GM21390 (cell line): Measurements from ENCODE around the gene OCA2.
"Not testable (repeated sequence)": the region's sequence is repeated elsewhere in the genome, so short reads cannot be mapped to it uniquely, and the experiment has no call there.

ENCODE experiments used
- ATAC-seq: cut with Tn5 transposase; IDR thresholded peaks from one replicate; pipeline ENCODE4 v1.9.1; 2021; ENCODE audit not compliant: unreplicated experiment

The OCA2 gene

GRCh38 chr15:28121577-28121976 lies 22.5 kb upstream of the OCA2 start:
- not testable (repeated sequence) for ATAC-seq

DNA sequence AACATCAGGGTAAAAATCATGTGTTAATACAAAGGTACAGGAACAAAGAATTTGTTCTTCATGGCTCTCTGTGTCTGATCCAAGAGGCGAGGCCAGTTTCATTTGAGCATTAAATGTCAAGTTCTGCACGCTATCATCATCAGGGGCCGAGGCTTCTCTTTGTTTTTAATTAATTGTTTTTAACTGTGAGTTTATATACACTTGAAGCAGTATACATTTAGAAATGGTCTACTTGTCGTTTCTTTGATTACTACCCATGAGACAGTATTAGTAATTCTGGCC lies 21.2 kb upstream of the OCA2 start:
- no peak for ATAC-seq

DNA sequence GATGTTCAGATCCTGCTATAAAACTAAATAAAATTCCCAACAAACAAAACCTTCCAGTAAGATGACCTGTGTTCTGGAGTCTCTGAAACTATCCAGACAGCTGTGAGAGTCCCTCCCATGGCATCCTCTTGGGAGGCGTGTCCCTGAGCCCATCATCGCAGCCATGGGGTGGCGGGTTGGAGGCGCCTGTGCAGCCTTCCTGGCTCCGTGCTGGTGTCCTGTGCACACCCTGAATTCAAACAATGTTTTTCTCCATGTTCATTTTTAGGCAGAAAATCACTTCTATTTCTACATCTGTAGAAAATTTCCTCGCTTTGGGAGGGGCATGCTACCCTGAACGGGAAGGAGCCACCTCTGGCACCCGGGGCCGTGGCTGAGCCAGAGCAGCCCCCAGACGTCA lies 19.4 kb upstream of the OCA2 start:
- ATAC-seq, result no peak

DNA sequence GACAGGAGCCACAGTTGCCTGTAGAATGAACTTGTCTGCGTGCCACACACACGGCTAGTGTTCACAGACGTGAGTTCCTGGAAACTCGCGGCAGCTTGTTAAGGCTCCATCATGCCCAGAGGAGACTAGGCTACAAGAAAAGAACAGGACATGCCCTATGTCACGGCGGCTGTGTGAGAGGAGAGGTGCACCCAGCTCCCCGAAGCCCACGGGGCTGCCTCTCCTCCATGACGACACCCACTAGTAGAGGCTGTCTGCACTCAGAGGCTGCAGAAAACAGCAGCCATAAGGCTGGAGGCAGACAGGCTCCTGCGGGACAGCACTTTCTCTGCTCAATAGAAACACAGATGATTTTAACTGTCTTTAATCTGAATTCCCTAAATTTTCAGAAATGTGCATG lies 19.0 kb upstream of the OCA2 start:
- no peak for ATAC-seq

DNA sequence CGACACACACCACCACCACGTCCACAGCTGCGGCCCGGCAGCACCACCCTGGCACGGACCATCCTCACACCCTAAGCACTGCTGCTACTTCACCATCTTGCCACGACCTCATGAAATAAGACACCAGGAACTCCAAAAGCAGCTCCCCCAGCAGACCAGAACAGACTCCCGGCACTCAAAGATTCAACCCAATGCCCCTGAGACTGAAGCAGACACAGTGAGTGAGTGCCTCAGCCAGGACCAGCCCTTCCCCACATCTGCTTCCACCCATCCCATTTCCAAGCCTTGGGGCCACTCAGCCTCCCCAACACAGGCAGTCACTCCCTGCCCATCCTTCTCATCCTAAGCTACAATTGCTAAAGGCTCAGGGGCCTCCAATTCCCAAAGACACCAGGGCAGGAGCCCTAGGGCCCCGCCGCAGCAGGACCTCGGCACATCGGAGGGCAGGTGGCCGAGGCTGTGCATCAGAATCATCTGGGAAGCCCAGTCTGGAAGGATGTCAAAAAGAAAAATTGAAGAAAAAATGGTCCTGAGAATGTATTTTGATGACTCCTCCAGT lies 18.4 kb upstream of the OCA2 start:
- no peak for ATAC-seq

DNA sequence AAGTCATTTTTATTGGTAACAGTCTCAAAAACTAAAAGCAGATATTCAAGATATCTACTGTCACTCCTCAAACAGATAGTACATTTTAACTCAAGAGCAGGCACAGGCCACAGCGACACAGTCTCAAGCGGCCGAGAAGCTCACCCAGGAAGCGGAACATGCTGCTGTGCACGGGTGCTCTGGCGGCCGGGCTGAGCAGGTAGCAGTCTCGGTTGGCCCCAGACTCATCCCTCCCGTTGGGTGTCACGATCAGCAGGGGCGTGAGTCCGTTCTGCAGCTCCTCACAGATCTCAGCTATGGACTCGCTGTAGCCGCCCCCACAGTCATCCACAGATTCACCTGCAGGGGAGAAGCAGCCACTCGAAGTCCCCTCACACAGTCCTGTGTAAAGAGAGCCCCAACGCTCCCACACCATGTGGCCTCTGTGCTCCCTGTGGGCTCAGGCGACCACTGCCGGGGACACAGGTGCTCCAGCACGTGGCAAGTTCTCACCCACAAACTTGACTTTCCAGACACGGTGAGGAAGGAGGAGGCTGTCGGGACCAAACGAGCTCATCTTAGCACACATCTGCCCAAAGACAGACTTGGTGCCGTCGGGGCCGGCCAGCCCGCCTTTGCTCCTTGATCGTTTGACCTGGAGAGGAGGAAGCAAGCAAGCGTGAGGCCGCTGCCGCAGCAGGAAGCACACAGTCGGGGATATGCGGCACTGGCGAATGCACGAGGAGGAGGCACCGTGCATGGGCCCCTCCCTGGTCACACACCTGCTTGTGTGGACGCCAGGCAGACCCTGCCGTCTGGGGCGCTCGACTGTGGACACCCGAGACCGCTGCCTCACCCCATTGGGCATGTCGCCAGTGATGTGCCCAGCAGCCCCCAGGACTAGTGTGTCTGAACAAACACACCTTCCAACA lies 17.7 kb upstream of the OCA2 start:
- ATAC-seq, result no peak

GRCh38 chr15:28115871-28116270 lies 16.8 kb upstream of the OCA2 start:
- no peak for ATAC-seq

DNA sequence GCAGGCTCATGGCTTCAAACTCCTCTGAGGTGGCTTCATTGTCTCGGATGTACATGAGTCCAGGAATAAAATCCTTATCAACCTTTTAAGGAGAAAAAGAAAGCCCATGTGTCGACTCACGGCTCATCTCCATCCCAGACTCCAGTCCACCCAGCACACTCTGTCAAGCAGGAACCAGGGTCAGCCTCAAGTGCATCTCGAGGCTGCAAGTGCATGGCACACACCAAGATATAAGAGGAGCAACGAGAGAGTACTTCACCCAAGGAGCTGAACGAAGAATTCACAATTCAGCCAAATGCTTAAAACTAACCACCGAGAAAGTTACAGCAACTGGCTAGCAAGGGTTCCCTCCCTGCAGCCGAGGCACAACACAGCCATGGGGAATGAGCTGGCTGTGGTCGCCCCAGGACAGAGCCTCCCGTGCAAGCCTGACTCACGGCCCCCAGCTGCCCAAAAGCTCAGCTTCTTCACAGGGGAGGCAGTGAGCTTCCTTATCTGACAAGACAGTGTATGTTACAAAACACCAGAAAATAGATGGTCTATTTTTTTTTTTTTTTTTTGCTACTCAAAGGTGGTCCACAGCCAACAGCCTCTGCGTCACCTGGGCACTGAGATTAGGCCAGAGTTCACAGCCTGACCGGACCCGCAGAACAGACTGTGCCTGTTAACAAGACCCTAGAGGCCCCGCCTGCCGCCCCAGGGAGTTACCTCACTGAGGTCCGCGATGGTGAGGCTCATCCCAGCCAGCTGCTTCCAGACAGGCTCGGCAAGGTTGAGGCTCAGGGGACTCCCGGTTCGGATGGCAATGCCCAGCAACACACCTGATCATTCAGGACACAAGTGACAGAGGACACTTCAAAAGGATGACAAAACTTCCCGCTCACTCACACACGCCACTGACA lies 15.9 kb upstream of the OCA2 start:
- no peak for ATAC-seq

DNA sequence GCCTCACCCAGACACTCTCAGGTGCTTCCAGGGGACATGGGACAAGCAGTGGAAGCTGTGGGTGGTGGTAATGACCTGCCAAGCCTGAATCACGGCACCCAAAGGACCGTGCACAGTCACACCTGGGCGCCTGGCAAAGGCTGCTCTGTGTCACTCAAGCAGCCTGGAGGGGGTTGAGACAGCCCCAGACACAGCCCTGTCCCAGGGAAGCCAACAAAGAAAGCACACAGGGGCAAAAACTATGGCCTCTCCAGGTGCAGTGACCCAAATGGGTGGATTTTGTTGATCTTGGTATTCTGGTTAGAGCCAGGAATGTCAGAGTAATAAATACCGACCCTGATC lies 15.0 kb upstream of the OCA2 start:
- no peak for ATAC-seq

DNA sequence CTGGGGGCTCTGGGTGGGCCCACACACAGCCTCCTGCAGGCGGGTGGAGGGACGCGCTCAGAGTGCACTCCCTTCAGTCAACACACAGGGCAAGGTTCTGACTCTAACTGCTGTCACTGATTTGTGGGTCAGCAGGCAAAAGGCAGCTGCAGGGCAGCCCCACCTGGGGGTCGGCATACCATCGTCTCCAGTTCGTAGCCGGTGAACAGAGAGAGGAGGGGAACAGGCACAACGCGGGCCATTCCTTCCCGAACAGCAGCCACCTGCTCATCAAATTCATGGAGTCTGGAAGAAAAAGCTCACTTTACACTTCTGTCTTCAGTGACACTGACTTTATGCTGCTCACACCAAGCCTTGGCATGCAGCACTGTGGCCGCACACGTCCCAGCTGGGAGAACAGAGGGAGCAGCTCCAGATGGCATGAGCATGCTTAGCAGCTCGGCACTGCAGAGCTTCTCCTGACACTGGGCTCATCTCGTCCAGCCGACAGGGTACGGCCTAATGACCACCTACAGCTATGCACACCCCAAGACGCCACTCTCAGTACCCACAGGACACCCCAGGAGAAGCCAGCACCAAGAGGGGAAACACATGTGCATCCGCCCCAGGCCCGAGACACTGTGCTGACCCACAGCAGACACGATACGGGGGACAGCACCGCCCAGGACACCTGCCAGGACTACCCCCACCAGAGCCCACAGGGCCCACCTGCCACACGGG lies 14.4 kb upstream of the OCA2 start:
- ATAC-seq, result no peak

GRCh38 chr15:28112962-28113361 lies 13.8 kb upstream of the OCA2 start:
- ATAC-seq, result no peak

DNA sequence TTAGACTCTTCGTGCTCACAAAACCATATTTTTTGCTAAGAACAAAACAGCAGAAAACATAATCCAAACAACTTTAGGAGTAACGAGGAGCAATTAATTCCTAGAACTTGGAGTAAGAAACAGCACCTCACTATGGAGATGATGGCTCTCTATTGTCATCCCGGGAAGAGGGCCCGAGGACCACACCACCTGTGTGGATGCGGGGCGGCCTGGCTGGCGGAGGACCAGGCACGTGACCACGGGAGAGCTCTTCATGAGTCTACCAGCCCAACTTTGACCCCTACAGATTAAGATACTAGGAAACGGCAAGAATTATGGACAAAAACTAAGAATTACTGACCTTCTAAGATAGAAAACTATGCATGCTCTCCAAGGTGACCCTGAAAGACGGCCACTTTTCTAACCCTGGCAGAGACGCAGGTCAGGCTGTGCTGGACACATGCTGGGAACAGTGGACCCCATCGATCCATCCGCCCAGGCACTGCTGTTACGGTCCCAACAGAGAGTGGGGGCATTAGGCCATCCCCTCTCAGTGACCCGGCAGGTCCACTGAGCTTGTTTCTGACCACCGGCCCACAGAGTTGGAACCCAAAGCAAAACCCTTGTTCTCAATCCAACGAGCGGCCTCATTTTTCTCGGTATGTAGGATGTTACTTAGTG lies 13.1 kb upstream of the OCA2 start:
- no peak for ATAC-seq

DNA sequence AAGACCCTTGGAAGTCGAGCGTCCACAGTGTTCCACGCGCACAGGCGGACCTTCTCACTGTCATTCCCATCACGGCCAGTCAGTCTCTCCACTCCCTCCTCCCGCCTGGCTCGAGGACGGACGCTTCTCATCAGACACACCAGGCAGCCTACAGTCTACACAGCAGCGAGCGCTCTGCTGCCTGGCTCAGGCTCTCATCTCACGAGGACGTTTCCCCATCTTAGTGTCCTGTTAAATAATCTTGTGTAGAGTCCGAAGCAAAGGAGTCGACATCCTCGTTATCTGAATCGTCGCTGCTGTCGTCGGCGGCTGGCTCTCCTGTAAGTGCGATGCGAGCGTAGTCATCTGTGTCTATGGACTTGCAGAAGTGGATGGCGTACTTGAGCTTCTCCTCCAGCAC lies 12.4 kb upstream of the OCA2 start:
- ATAC-seq, result no peak

GRCh38 chr15:28110481-28110881 lies 11.4 kb upstream of the OCA2 start:
- no peak for ATAC-seq

DNA sequence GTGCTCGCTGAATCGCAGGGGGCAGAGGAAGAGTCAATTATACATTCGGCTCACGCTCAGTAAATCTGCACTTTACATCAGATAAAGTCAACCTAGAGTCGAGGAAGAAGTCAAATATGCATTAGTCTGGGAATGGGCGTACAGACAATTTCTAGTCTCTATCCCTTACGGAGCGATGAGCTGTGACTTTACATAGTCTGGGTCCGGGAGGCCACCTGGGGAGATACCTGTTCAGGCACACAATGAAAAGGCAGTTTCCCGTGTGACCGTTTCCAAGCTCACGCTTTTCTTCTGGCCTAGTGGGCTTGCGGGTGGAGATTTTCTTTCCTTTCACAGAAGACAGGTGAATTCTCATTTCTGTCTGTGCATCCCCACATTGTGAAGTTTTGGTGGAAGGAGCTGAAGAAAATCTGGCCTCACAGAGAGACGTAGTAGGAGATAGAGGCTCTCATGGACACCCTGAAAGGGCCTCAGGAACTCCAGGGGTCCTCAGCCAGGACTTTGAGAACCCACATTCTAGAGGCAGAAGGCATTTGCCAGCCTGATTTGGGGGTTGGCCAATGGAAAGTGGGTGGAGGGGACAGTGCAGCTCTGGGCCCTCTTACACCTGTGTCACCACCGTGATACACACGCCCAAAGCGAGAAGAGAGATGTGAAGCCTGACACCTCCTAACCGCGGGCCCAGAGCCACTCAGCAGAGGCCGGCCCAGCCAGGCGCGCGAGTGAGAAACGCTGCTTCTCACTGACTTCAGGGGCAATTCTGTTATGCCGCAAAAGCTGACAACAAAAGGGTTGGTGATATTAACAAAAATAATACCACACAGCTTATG lies 10.7 kb upstream of the OCA2 start:
- no peak for ATAC-seq

GRCh38 chr15:28107904-28108275 lies 8.8 kb upstream of the OCA2 start:
- ATAC-seq, result no peak

- ATAC-seq, result no peak
These were observed 8.2 kb upstream of the OCA2 start for GRCh38 chr15:28107111-28107903.

GRCh38 chr15:28106294-28107110 lies 7.4 kb upstream of the OCA2 start:
- no peak for ATAC-seq
